Activated CD8-positive, alpha-beta T cell treated with anti-CD3 and anti-CD28 coated beads for 36 hours (primary cell): Measurements from ENCODE around the gene LRRC2. TPM values are rescaled to one million over a fixed set of nuclear protein-coding genes. Genes with fewer than 3 reads are reported as not detected.
A peak's percentile ranks its signal among the peaks of the same experiment; 100 is the strongest.

ENCODE experiments used
- ATAC-seq: fragments of 200-7000 bp; cut with Tn5 transposase; one replicate; pipeline ENCODE4 v1.10.0; 2021; ENCODE audit warnings: mild to moderate bottlenecking, moderate library complexity
- CTCF ChIA-PET: fragments of 350-600 bp; sonication (Branson Sonifier 250); formaldehyde crosslinking; loops from one replicate; lab custom pipeline; 2021; ENCODE audit warnings: antibody characterized with exemption; lab: Charles Lee
- POLR2A ChIA-PET: fragments of 350-600 bp; sonication (Branson Sonifier 250); formaldehyde crosslinking; loops from one replicate; lab custom pipeline; 2021; ENCODE audit warnings: antibody characterized with exemption; lab: Charles Lee
- DNase-seq: peaks from one replicate; pipeline ENCODE4 v3.0.0-alpha.2; 2020
- H3K27ac Mint-ChIP-seq: one replicate; pipeline ENCODE4 v1.8.0; 2021; ENCODE audit warnings: mild to moderate bottlenecking, mixed read lengths
- H3K27me3 Mint-ChIP-seq: one replicate; pipeline ENCODE4 v1.8.0; 2021; ENCODE audit warnings: mixed read lengths
- H3K36me3 Mint-ChIP-seq: one replicate; pipeline ENCODE4 v1.8.0; 2021; ENCODE audit warnings: low read depth, mixed read lengths
- H3K4me1 Mint-ChIP-seq: one replicate; pipeline ENCODE4 v1.8.0; 2021; ENCODE audit warnings: low read depth, mixed read lengths
- H3K4me3 Mint-ChIP-seq: one replicate; pipeline ENCODE4 v1.8.0; 2021; ENCODE audit warnings: mild to moderate bottlenecking, moderate library complexity, mixed read lengths
- H3K9me3 Mint-ChIP-seq: one replicate; pipeline ENCODE4 v1.8.0; 2021; ENCODE audit warnings: mixed read lengths
- CTCF ChIP-seq: fragments of 200-600 bp; IDR thresholded peaks from one replicate; pipeline ENCODE4 v1.8.0; 2022; ENCODE audit warnings: antibody characterized with exemption, mild to moderate bottlenecking
- intact Hi-C: fragments of 100-400 bp; cut with micrococcal nuclease; formaldehyde crosslinking; loops from one replicate; pipeline ENCODE4 v1.10.0; 2022
- total RNA-seq, 2 experiments: library from RNA; stranded (reverse); gene quantifications; one replicate each; pipeline ENCODE4 v1.2.3, GENCODE V29; 2021

Gene LRRC2
- total RNA-seq, 2 experiments from 2014 or later: not detected

- Mint-ChIP-seq H3K9me3 (no peaks in the 10 kb centered on the region), H3K27ac (no peak overlapping the region), H3K36me3 (no peaks in the 10 kb centered on the region), H3K4me1 (peaks cover 8% of the 10 kb centered on the region), H3K4me3 (no peak overlapping the region), H3K27me3 (no peaks in the 10 kb centered on the region)
- intact Hi-C loops: loop anchor here (2.0 to 5.0 kb wide), 2 partner anchors 68 to 139 kb away; no protein-coding TSS in a partner anchor
- POLR2A ChIA-PET: interaction anchor here (0.6 to 1.8 kb wide), 4 partner anchors 10 to 141 kb away, joined by 3 to 5 read pairs (median 4); no protein-coding TSS in a partner anchor
- TF ChIP-seq CTCF: no peak
- CTCF ChIA-PET: interaction anchor here (0.6 to 13.6 kb wide), 54 partner anchors 9 to 425 kb away, joined by 3 to 254 read pairs (median 9); partner anchors contain the start of genes ALS2CL, CCR5, CCR5AS and CCRL2
- DNase-seq (no peak), ATAC-seq (no peak)
Observed at GRCh38 chr3:46489381-46489780, 76.7 kb downstream of the LRRC2 start.

- Mint-ChIP-seq H3K4me3 (peak overlapping the region; percentile 26), H3K9me3 (no peaks in the 10 kb centered on the region), H3K36me3 (no peaks in the 10 kb centered on the region), H3K27me3 (no peaks in the 10 kb centered on the region), H3K27ac (no peak overlapping the region), H3K4me1 (peaks cover 8% of the 10 kb centered on the region)
- peak; percentile 97 for DNase-seq
- ATAC-seq: peak; percentile 99
- peak; percentile 100 for TF ChIP-seq CTCF
- ChIA-PET CTCF (interaction anchor here (0.6 to 13.6 kb wide), 85 partner anchors 9 to 425 kb away, joined by 3 to 254 read pairs (median 5); partner anchors contain the start of genes ALS2CL, CCR5, CCR5AS and CCRL2), POLR2A (interaction anchor here (0.9 to 1.8 kb wide), 4 partner anchors 70 to 142 kb away, joined by 3 to 5 read pairs (median 4); no protein-coding TSS in a partner anchor)
- intact Hi-C loops: loop anchor here (2.0 to 5.0 kb wide), 2 partner anchors 68 to 140 kb away; no protein-coding TSS in a partner anchor
Observed at GRCh38 chr3:46488735-46489361, 77.3 kb downstream of the LRRC2 start.

GRCh38 chr3:46485779-46486175 is 80.3 kb downstream of the LRRC2 start:
- CTCF ChIA-PET: interaction anchor here (1.4 to 13.6 kb wide), 2 partner anchors 72 to 144 kb away, joined by 6 to 254 read pairs; no protein-coding TSS in a partner anchor
- no peaks in the 10 kb centered on the region for H3K27me3 Mint-ChIP-seq
- no peak for ATAC-seq

GRCh38 chr3:46484911-46485778 is 81.0 kb downstream of the LRRC2 start:
- no peak for ATAC-seq
- TF ChIP-seq CTCF: no peak
- no peak overlapping the region for H3K27ac Mint-ChIP-seq
- ChIA-PET CTCF (interaction anchor here (1.4 to 13.6 kb wide), 2 partner anchors 73 to 145 kb away, joined by 6 to 254 read pairs; no protein-coding TSS in a partner anchor), POLR2A (no interaction called here)
- peaks cover 8% of the 10 kb centered on the region for H3K4me1 Mint-ChIP-seq
- H3K4me3 Mint-ChIP-seq: no peak overlapping the region
- no peak for DNase-seq
- intact Hi-C loops: loop anchor here (5.0 kb wide), 1 partner anchor 72 kb away; no protein-coding TSS in a partner anchor
- no peaks in the 10 kb centered on the region for H3K9me3 Mint-ChIP-seq
- H3K36me3 Mint-ChIP-seq: no peaks in the 10 kb centered on the region
- no peaks in the 10 kb centered on the region for H3K27me3 Mint-ChIP-seq

More at GRCh38 chr3:46485779-46486175, 80.3 kb downstream of the LRRC2 start:
- no peak for DNase-seq
- Mint-ChIP-seq H3K9me3 (no peaks in the 10 kb centered on the region), H3K27ac (no peak overlapping the region), H3K4me3 (no peak overlapping the region), H3K36me3 (no peaks in the 10 kb centered on the region), H3K4me1 (peaks cover 8% of the 10 kb centered on the region)
- POLR2A ChIA-PET: no interaction called here
- no peak for TF ChIP-seq CTCF
- intact Hi-C loops: loop anchor here (5.0 kb wide), 1 partner anchor 72 kb away; no protein-coding TSS in a partner anchor
